Cardiac fibroblast (primary cell): ENCODE results near the gene NOX4.
A peak's percentile ranks its signal among the peaks of the same experiment; 100 is the strongest.
"Not testable (repeated sequence)": the region's sequence is repeated elsewhere in the genome, so short reads cannot be mapped to it uniquely, and the experiment has no call there.

ENCODE experiments used
- DNase-seq, 2 donors: peaks; one replicate each; pipeline versions ENCODE4 v3.0.0 to v3.0.0-alpha.2; 2010; ENCODE audit warnings: low read depth in 2 of 2
- H3K4me3 ChIP-seq, 2 donors: replicated peaks in 1 of 2; 1 replicate in 1 of 2; 2 replicates in 1 of 2; pipeline ENCODE4 v1.5.1; 2011; ENCODE audit warnings: low read depth in 2 of 2, low read length in 2 of 2, mild to moderate bottlenecking in 2 of 2, moderate library complexity in 1 of 2
- TF ChIP-seq, protein P1 (sequence below): IDR thresholded peaks from one replicate; pipeline ENCODE4 v1.5.1; 2011; ENCODE audit warnings: low read depth, mild to moderate bottlenecking, low read length, inconsistent platforms

Gene NOX4

DNA sequence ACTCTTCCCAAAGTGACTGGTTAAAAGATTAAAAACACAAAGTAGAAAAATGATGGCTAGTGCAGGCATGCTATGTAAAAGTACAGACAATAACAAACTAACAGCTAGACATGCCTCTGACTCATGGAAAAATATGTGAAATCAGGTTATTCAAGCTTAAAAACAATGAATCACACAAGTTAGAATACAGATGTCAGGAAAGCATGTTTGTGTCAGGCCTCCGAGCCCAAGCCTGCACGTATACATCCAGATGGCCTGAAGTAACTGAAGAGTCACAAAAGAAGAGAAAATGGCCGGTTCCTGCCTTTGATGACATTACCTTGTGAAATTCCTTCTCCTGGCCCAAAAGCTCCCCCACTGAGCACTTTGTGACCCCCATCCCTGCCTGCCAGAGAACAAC, 110.1 kb downstream of the NOX4 start:
- TF ChIP-seq, protein P1, sequence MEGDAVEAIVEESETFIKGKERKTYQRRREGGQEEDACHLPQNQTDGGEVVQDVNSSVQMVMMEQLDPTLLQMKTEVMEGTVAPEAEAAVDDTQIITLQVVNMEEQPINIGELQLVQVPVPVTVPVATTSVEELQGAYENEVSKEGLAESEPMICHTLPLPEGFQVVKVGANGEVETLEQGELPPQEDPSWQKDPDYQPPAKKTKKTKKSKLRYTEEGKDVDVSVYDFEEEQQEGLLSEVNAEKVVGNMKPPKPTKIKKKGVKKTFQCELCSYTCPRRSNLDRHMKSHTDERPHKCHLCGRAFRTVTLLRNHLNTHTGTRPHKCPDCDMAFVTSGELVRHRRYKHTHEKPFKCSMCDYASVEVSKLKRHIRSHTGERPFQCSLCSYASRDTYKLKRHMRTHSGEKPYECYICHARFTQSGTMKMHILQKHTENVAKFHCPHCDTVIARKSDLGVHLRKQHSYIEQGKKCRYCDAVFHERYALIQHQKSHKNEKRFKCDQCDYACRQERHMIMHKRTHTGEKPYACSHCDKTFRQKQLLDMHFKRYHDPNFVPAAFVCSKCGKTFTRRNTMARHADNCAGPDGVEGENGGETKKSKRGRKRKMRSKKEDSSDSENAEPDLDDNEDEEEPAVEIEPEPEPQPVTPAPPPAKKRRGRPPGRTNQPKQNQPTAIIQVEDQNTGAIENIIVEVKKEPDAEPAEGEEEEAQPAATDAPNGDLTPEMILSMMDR: no peak
- no peak overlapping the region for H3K4me3 ChIP-seq
- peak; percentile 91 to 99 for DNase-seq

GRCh38 chr11:89379976-89380771, 111.0 kb downstream of the NOX4 start:
- peak; percentile 32 to 83 for DNase-seq
- not testable (repeated sequence) for H3K4me3 ChIP-seq

DNA sequence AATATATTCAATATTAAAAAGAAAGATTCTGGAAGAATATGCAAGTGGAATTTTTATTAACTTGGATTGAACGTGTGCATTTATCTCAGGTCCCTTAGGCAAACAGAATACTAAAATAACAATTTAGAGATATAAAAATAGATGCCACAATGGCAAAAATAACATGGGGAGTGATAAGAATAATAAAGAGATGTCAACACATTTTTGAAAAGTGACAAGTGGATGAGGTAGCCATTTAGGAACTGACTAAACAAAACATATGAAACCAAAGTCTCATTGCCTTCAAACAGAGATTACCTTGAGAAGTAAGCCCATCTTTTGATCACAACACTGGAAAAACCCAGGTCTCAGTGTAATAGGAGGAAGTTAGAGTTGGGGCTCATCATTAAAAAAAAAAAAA, 112.2 kb downstream of the NOX4 start:
- not testable (repeated sequence) for H3K4me3 ChIP-seq, DNase-seq

GRCh38 chr11:89369356-89369755, 121.8 kb downstream of the NOX4 start:
- peak; percentile 30 to 67 for DNase-seq
- not testable (repeated sequence) for H3K4me3 ChIP-seq

DNA sequence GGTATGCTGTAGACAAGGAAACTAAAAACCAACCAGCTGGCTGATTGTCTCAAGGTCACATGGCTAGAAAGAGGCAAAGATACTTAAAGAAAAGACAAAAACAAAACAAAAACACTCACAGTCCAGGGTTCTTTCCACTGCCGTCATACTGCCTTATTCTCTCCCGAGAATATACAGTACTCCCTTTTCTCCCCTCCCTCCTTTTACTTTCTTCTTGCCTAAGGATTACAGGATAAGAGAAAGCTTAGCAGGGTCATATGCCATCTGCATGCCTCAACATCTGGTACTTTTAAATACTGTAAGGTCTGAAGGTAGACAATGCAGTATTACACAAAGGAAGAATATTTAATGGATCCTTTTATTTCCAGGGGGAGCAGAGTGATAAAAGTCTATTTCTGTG, 126.3 kb downstream of the NOX4 start:
- DNase-seq, H3K4me3 ChIP-seq: not testable (repeated sequence)

DNA sequence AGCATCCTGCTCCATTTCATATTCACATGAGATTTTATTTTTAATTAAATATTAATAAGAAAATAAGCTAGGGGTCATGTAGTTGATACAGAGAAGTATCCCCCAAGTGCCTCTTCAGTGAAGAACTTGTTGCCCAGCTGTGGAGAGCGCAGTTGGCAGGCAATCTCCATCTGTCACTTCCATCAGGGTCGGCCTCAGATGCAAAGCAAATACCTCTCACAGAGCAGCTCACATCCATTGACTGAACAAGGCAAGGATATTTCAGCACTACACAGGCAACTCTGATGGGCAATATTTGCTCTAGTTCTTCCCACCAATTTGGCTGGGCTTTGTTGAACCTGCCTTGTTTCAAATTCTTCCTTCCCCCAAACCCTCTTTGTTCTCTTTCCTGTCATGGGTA, 129.4 kb downstream of the NOX4 start:
- DNase-seq: no peak
- H3K4me3 ChIP-seq: no peak overlapping the region
- TF ChIP-seq, protein P1: no peak

DNA sequence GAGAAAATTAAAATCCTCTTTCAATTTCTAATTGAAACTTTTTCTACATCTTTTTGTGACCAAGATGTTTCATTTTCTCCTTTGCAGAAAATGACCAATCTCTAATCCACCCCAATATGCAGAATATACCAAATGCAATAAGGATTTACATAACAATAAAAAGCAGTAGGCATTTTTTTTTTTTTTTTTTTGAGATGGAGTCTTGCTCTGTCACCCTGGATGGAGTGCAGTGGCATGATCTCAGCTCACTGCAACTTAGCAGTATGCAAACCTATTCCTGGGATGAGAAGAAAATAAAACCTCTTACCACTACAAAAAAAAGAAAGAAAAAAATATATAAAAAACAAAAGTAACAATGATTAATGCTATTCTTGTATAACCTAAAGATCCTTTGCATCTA, 132.0 kb downstream of the NOX4 start:
- H3K4me3 ChIP-seq, DNase-seq: not testable (repeated sequence)

GRCh38 chr11:89358761-89359160, 132.4 kb downstream of the NOX4 start:
- TF ChIP-seq, protein P1: no peak
- no peak overlapping the region for H3K4me3 ChIP-seq
- no peak for DNase-seq

DNA sequence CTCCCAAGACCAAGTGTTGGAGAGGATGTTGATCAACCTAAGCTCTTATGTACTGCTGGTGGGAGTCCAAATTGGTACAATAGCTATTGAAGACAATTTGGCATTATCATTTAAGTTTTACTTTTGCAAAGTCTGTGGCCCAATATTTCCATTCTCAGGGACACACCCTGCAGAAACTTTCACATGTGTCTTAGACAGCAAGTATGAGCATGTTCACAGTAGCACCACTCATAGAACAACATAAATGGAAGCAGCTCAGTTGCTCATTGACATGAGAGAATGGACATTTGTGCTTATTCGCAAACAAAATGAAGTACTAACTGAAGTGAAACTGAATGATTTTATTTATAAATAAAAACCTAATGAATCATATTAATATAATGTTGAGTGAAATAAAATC, 135.5 kb downstream of the NOX4 start:
- DNase-seq: no peak
- H3K4me3 ChIP-seq: no peak overlapping the region
- TF ChIP-seq, protein P1: no peak

DNA sequence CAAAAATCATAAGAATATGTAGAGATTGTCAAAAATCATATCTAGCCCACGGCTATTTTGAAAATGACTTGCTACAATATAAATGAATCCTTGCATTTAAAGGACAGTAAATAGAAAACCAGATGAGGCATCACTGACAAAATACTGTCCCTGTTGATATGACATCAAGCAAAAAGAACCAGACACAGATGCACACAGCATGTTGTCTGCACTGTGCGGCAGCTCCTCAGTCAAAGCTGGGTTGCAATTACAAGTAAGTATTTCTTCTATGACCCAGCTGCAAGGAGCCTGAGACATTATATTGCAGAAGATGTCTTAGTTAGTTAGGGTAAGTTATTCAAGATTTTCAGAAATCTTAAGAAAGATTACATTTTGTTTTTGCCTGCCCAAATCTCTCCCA, 136.7 kb downstream of the NOX4 start:
- not testable (repeated sequence) for DNase-seq, H3K4me3 ChIP-seq
